CD4-positive, alpha-beta T cell treated with Interleukin-17A for 1 hour (primary cell): ENCODE data around the gene BBX.

Experiments
- DNase-seq: peaks from one replicate; pipeline ENCODE4 v3.0.0-alpha.2; 2020

Gene BBX

GRCh38 chr3:107604057-107604822 is 81.5 kb downstream of the BBX start:
- no peak for DNase-seq

GRCh38 chr3:107611775-107612469 is 89.2 kb downstream of the BBX start:
- DNase-seq: no peak

GRCh38 chr3:107612664-107613084 is 89.9 kb downstream of the BBX start:
- no peak for DNase-seq

- DNase-seq: no peak
Measured at GRCh38 chr3:107619549-107619948, 96.8 kb downstream of the BBX start.

- DNase-seq: no peak
Measured at GRCh38 chr3:107620534-107620933, 97.8 kb downstream of the BBX start.

GRCh38 chr3:107621465-107621864 is 98.7 kb downstream of the BBX start:
- DNase-seq: no peak

GRCh38 chr3:107627962-107628542 is 105.3 kb downstream of the BBX start:
- DNase-seq: no peak

GRCh38 chr3:107629566-107629965 is 106.8 kb downstream of the BBX start:
- no peak for DNase-seq

- DNase-seq: no peak
Measured at GRCh38 chr3:107630779-107631178, 108.0 kb downstream of the BBX start.

DNA sequence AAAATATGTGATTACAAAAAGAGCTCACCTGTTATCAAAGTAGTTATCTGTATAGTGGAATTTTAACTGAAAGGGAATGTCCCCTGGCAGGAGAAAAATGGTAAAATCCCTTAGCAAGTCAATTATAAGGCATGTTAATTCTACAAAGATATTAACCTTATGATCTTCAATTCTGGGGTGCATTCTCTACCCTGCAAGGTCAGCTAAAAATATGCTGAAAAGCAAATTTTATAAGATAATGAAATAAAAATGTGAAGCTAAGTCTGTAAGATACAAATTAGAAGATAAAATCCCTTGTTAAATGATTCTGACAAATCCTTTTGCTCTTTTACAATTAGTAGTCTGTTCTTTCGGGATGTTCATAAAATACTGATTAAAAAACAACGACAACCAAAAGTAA is 109.8 kb downstream of the BBX start:
- DNase-seq: no peak

- DNase-seq: no peak
Measured at GRCh38 chr3:107633327-107634098, 110.8 kb downstream of the BBX start.

DNA sequence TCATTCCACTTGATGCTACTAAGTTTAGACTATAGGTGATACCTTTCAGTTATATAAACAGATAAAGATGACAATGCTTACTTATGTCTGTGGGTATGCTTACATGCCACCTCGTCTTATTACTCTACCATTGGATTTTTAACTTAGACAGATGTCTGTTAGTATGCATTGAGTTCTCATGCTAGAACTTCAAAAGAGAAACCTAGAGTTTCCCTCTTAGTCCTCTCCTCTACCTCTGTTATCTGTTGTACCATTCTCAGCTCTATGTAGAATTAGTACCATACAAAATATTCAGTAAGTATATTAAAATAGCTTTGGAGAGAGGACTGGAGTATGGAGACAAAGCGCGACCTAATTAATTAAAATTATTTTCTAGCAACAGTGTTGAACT is 111.3 kb downstream of the BBX start:
- DNase-seq: no peak

GRCh38 chr3:107637416-107638183 is 114.8 kb downstream of the BBX start:
- DNase-seq: no peak

DNA sequence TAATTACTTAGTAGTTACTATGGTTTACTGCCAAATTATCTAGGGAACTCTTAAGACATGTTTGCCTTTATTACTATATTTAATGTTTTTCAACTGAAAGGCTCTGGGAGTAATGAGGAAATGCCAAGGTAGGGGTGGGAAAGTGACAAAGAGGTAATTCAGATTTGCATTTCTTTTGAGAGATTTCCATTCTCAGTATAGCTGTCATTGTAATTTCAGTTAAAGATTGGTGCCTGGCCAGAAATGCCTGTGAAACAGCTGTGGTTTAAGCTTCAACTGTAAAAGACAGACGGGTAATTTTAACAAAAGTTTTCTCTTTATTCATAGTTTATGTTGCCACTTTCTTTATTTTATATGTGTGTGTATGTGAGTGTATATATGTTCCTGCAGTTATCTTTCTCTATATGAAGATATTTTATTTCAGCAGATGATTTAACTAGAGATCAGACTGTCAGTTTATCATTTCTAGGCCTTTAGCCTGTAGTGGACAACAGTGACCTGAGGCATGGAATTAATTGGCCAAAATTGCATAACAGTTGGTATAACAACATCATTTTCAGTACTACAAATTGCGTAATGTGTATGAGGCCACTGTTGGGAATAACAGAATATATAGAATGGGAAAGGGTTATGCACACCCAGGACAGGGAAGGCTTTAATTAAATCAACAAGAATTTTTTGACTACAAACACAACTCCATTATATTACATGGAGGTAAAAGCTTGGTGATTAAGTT is 119.0 kb downstream of the BBX start:
- DNase-seq: no peak

DNA sequence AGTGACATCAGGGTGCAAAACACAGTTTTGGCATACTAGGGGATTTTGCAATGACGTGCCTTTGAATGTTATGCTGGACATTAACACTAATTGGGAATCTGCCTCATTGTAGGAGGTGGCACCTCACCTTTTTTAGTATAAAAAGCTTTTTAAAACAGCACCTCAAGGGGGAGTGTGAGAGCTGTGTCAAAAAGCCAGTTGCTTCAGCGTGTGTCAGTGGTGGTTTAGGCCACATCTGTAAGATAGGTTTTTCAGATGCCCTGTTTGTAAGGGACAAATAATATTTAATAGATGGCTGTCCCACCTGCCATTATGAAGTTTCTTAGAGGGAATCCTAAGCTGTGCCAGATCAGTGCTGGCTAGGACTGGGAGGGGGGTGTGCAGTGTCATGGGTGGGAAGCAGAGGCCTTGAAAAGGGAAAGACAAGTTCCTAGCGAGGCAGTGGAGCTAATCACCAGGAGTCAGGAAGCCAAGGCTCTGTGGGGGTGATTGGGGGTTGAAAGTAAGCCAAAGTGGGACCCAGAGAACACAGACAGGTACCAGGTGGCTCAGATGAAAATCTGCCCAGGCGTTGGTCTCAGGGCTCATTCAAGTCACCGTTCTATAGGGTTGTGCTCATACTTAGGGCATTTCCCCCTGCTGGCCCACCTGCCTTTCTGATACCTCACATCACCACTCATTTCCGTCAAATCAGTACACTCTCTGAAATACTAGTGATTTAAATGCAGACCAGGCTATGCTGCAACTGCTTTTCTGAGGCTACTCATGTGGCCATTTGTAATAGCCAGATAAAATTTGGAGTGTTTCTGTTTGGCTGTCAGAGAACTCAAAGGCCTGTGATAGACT is 120.5 kb downstream of the BBX start:
- no peak for DNase-seq

- no peak for DNase-seq
Measured at GRCh38 chr3:107644631-107645030, 121.9 kb downstream of the BBX start.

- no peak for DNase-seq
Measured at GRCh38 chr3:107650788-107651187, 128.0 kb downstream of the BBX start.

DNA sequence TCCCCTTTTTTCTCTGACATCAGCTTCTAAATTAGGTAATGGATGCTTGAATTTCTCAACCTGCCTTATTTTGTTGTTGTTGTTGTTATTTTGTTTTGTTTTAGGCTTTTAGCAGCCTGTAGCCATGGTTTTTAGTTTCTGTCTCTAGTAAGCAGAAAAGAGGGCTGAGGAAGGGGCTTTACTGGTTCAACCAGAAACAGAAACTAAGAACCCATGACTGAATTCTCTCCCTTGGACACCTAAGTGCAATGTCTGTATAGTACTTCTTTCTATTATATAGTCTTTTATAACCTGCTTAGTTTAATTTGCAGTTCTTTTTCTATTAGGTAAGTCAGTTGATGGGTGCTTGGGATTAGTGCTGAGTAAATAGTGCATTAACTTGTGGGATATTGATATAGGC is 129.0 kb downstream of the BBX start:
- no peak for DNase-seq

DNA sequence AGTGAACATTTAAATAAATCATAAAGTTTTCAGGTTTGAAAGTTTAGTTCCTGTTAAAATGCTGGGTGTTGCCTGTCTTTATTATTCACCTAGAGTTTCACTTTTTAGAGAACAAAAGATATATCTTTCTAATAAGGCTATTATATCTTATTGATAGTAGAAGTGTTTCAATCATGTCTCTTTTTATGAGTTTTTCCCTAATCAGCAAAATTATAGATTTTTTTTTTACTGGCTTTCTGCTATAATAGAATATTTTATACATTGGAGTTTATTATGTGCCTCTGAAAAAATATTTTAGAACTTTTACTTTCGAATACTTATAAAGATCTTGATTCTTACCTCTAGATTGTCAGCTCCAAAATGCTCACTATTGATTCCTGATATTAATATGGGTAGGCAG is 131.5 kb downstream of the BBX start:
- DNase-seq: no peak

GRCh38 chr3:107657971-107658370 is 135.2 kb downstream of the BBX start:
- no peak for DNase-seq
